HepG2 (cell line): ENCODE measurements around the gene ZNHIT6. TPM values are rescaled to one million over a fixed set of nuclear protein-coding genes. Genes with fewer than 3 reads are reported as not detected.

Source experiments
- ATAC-seq: fragments of 200-7000 bp; cut with Tn5 transposase; 3 replicates; pipeline ENCODE4 v1.9.1; 2020; ENCODE audit warnings: mild to moderate bottlenecking, moderate library complexity
- BruUV-seq: library from RNA; stranded (reverse); fragments of 400-500 nt; replicated peaks from 2 replicates; lab custom pipeline; 2021; lab: Mats Ljungman, UMichigan
- CTCF ChIA-PET: fragments of 300-600 bp; formaldehyde crosslinking; extraction: SDS; loops from one replicate; lab custom pipeline; 2021; ENCODE audit warnings: low total read pairs, inconsistent platforms, low intra/inter-chr PET ratio; lab: Yijun Ruan, JAX
- POLR2A ChIA-PET: fragments of 350-600 bp; sonication (Branson Sonifier 250); formaldehyde crosslinking; loops from one replicate; lab custom pipeline; 2020; ENCODE audit warnings: antibody characterized with exemption, inconsistent platforms; lab: Yijun Ruan, JAX
- DNase-seq: peaks from one replicate; pipeline ENCODE4 v3.0.0-alpha.2; 2015; ENCODE audit warnings: low spot score
- FAIRE-seq: peaks from 3 replicates; lab custom pipeline; 2011; peaks lifted over from hg19 to GRCh38; lab: Jason Lieb, UNC
- H2AFZ ChIP-seq: one replicate; pipeline ENCODE4 v1.6.1; 2011; ENCODE audit warnings: low read length, inconsistent platforms
- H3K27ac ChIP-seq: fragments of 300-600 bp; 3 replicates; pipeline ENCODE4 v1.8.0; 2011; ENCODE audit warnings: mixed run types, mild to moderate bottlenecking, mixed read lengths, low read length, inconsistent platforms; ENCODE audit not compliant: insufficient read depth; ENCODE audit errors: extremely low read length
- H3K27me3 ChIP-seq, 2 experiments: fragments of 200-600 bp in 1 of 2; 2 replicates in 1 of 2; 3 replicates in 1 of 2; pipeline versions ENCODE4 v1.6.0 to v1.8.0; 2011; ENCODE audit warnings: low read length in 2 of 2, mild to moderate bottlenecking in 2 of 2, moderate library complexity in 2 of 2, inconsistent platforms in 1 of 2; ENCODE audit not compliant: insufficient read depth in 2 of 2, control insufficient read depth in 1 of 2
- H3K36me3 ChIP-seq, 2 experiments: fragments of 200-600 bp in 1 of 2; replicated peaks in 1 of 2; 2 replicates in 1 of 2; 3 replicates in 1 of 2; pipeline versions ENCODE4 v1.5.1 to v1.8.0; 2011; ENCODE audit warnings: low read length in 2 of 2, inconsistent platforms in 1 of 2; ENCODE audit not compliant: insufficient read depth in 2 of 2, control insufficient read depth in 1 of 2
- H3K4me1 ChIP-seq: 2 replicates; pipeline ENCODE4 v1.5.1; 2012; ENCODE audit warnings: low read length, inconsistent platforms; ENCODE audit not compliant: insufficient read depth
- H3K4me2 ChIP-seq: 2 replicates; pipeline ENCODE4 v1.6.0; 2011; ENCODE audit warnings: low read depth, low read length, inconsistent platforms
- H3K4me3 ChIP-seq, 3 experiments: fragments of 200-600 bp in 1 of 3; sonication (generic), shearing (Covaris generic) in 1 of 3; replicated peaks in 1 of 3; 2 replicates each; pipeline ENCODE4 v1.5.1; 2011 to 2016; ENCODE audit warnings: low read length in 3 of 3, inconsistent platforms in 2 of 3, low read depth in 2 of 3, mild to moderate bottlenecking in 2 of 3, control low read depth in 1 of 3, mixed read lengths in 1 of 3; ENCODE audit not compliant: insufficient read depth in 1 of 3
- H3K79me2 ChIP-seq: one replicate; pipeline ENCODE4 v1.6.1; 2011; ENCODE audit warnings: low read length, inconsistent platforms; ENCODE audit not compliant: insufficient read depth
- H3K9ac ChIP-seq: 2 replicates; pipeline ENCODE4 v1.6.0; 2011; ENCODE audit warnings: mild to moderate bottlenecking, low read depth, low read length, inconsistent platforms; ENCODE audit not compliant: insufficient read depth
- H3K9me3 ChIP-seq: 2 replicates; pipeline ENCODE4 v1.5.1; 2012; ENCODE audit warnings: mild to moderate bottlenecking, low read length
- H4K20me1 ChIP-seq: 2 replicates; pipeline ENCODE4 v1.6.0; 2011; ENCODE audit warnings: inconsistent platforms, mild to moderate bottlenecking, low read length, moderate library complexity; ENCODE audit not compliant: insufficient read depth
- CREM ChIP-seq, 2 experiments: sonication (generic) in 1 of 2; formaldehyde crosslinking in 1 of 2; IDR thresholded peaks; 2 replicates each; pipeline versions ENCODE4 v1.4.0 to v1.6.1; 2016 to 2020; ENCODE audit warnings: antibody characterized with exemption in 1 of 2, mild to moderate bottlenecking in 1 of 2, missing genetic modification reagents in 1 of 2
- ELF1 ChIP-seq: sonication (generic); formaldehyde crosslinking; IDR thresholded peaks from 2 replicates; pipeline ENCODE4 v1.4.0; 2020; ENCODE audit warnings: missing genetic modification reagents
- ELF3 ChIP-seq: IDR thresholded peaks from 2 replicates; pipeline ENCODE4 v1.6.1; 2016; ENCODE audit warnings: missing genetic modification reagents, missing compliant biosample characterization
- ERF ChIP-seq: IDR thresholded peaks from 2 replicates; pipeline ENCODE4 v1.6.1; 2018; ENCODE audit warnings: missing biosample characterization, missing genetic modification reagents
- GABPA ChIP-seq, 2 experiments: IDR thresholded peaks; 2 replicates each; pipeline ENCODE4 v1.6.1; 2011 to 2016; ENCODE audit warnings: low read depth in 2 of 2, low read length in 1 of 2, missing biosample characterization in 1 of 2, missing genetic modification characterization in 1 of 2
- HNF4A ChIP-seq: sonication (generic); formaldehyde crosslinking; IDR thresholded peaks from 2 replicates; pipeline ENCODE4 v1.4.0; 2020; ENCODE audit warnings: missing genetic modification reagents
- KAT8 ChIP-seq: IDR thresholded peaks from 2 replicates; pipeline ENCODE4 v1.6.1; 2016; ENCODE audit warnings: missing genetic modification reagents, missing compliant biosample characterization
- KDM6A ChIP-seq: IDR thresholded peaks from 2 replicates; pipeline ENCODE4 v1.6.1; 2016; ENCODE audit warnings: low read depth
- POLR2A ChIP-seq, 2 experiments: IDR thresholded peaks; 2 replicates each; pipeline ENCODE4 v1.6.1; 2011; ENCODE audit warnings: low read depth in 2 of 2, low read length in 2 of 2, mild to moderate bottlenecking in 1 of 2, moderate library complexity in 1 of 2; ENCODE audit not compliant: insufficient read depth in 1 of 2
- RAD21 ChIP-seq: fragments of 450-650 bp; formaldehyde crosslinking; IDR thresholded peaks from 2 replicates; pipeline ENCODE4 v1.5.0; 2020; ENCODE audit warnings: mild to moderate bottlenecking
- RBFOX2 ChIP-seq: fragments of 200-400 bp; formaldehyde crosslinking; IDR thresholded peaks from 2 replicates; pipeline ENCODE4 v1.6.1; 2017; ENCODE audit warnings: low read depth, mild to moderate bottlenecking, low read length
- SAP130 ChIP-seq: IDR thresholded peaks from 2 replicates; pipeline ENCODE4 v1.6.1; 2016; ENCODE audit warnings: low read depth
- SIN3B ChIP-seq: fragments of 150-350 bp; IDR thresholded peaks from 2 replicates; pipeline ENCODE4 v1.6.1; 2014; ENCODE audit warnings: low read length
- SMC3 ChIP-seq: IDR thresholded peaks from 2 replicates; pipeline ENCODE4 v1.6.1; 2011; ENCODE audit warnings: low read length, improper control_type of control experiment
- SOX13 ChIP-seq, 3 experiments: fragments of 450-650 bp in 1 of 3; sonication (generic) in 1 of 3; formaldehyde crosslinking in 1 of 3; IDR thresholded peaks in 2 of 3; conservative IDR thresholded peaks in 1 of 3; 2 replicates each; pipeline versions ENCODE4 v1.5.0 to v1.6.1; 2016 to 2020; ENCODE audit warnings: antibody characterized with exemption in 1 of 3, mild to moderate bottlenecking in 1 of 3, missing compliant biosample characterization in 1 of 3, missing genetic modification reagents in 1 of 3, moderate library complexity in 1 of 3
- ZC3H13 ChIP-seq: sonication (generic); formaldehyde crosslinking; IDR thresholded peaks from 2 replicates; pipeline ENCODE4 v1.8.1; 2023; ENCODE audit warnings: mild to moderate bottlenecking, missing genetic modification reagents, moderate library complexity
- ZMAT3 ChIP-seq: sonication (generic); formaldehyde crosslinking; conservative IDR thresholded peaks from 2 replicates; pipeline ENCODE4 v1.7.0; 2021; ENCODE audit warnings: missing genetic modification reagents
- ZNF7 ChIP-seq: IDR thresholded peaks from 2 replicates; pipeline ENCODE4 v1.6.1; 2016; ENCODE audit warnings: missing biosample characterization, missing genetic modification reagents
- WGBS: methylation state at CpG from one replicate; pipeline ENCODE4 v1.1.6; 2017; ENCODE audit warnings: low lambda C conversion rate; 5-methylcytosine and 5-hydroxymethylcytosine counted together
- in situ Hi-C: cut with HindIII; loops from 2 replicates; pipeline ENCODE4 v1.10.0; 2017; ENCODE audit warnings: low pct_unique_long_range_greater_than_20kb; ENCODE audit not compliant: extremely low pct_ligation_motif_present
- intact Hi-C: fragments of 100-400 bp; cut with micrococcal nuclease; formaldehyde crosslinking; loops from one replicate; pipeline ENCODE4 v1.10.0; 2022; ENCODE audit not compliant: unreplicated experiment
- polyA plus RNA-seq, 8 experiments: library from polyadenylated mRNA; depleted of rRNA in 3 of 8; stranded (reverse) in 7 of 8; unstranded in 1 of 8; fragments of >200 nt; fragmentation: Illumina TruSeq in 4 of 8; extraction: Trizol in 4 of 8; gene quantifications; 2 replicates each; pipeline versions ENCODE4 v1.2.1 to v1.2.3, GENCODE V29; 2011 to 2016; ENCODE audit warnings: low read depth in 4 of 8, missing spikeins in 1 of 8, mixed read lengths in 1 of 8; ENCODE audit not compliant: insufficient read depth in 1 of 8
- total RNA-seq, 5 experiments: library from RNA; depleted of rRNA; stranded (reverse); fragments of >200 nt; fragmentation: Illumina TruSeq; extraction: Trizol; gene quantifications; 2 replicates each; pipeline ENCODE4 v1.2.3, GENCODE V29; 2016; ENCODE audit warnings: low read depth in 1 of 5
- TF ChIP-seq, protein P1 (sequence below): sonication (generic); formaldehyde crosslinking; IDR thresholded peaks from 2 replicates; pipeline ENCODE4 v1.5.0; 2020; ENCODE audit warnings: mild to moderate bottlenecking, missing genetic modification reagents, moderate library complexity
- TF ChIP-seq, protein P2 (sequence below): IDR thresholded peaks from 2 replicates; pipeline ENCODE4 v1.6.1; 2018; ENCODE audit warnings: missing genetic modification reagents, mild to moderate bottlenecking, missing compliant biosample characterization
- TF ChIP-seq, protein P3 (sequence below): sonication (generic); IDR thresholded peaks from 2 replicates; pipeline ENCODE4 v1.6.1; 2016; ENCODE audit warnings: low read depth, borderline replicate concordance

Gene ZNHIT6
- total and polyA plus RNA-seq, 2 of the 13 experiments (the other 11 are each of a cell fraction or from before 2014, with no cell fraction given), result 6.0 to 15.2 TPM

DNA sequence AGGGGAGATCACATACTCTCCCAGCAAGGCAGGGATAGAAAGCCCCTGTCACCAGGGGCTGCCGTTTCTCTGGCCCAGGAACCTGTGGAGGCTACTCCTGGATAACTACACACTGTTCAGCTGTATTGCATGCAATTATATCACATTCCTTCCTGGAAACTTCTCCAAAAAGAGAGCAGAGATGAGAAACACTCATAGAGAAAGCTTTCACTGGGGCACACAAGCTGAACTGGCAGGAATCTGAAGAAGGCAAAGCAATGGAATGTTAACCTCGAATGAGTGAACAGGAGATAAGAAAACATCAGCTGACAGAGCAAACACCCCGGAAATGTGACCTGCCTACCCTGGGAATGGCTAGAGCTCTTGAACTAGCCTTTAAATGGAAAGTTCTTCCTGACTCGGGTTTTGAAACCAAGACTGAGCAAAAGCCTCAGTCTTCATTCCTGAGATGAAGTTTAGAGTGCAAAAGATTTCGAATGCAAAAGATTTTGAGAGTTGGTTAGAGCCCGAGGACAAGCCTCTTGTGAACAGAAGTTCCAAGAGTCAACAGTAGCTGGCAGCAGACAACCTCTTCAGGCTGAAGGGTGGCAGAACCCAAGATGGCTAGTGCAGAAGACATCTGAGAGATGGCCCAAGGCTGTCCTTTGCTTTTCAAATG is 95.4 kb downstream of the ZNHIT6 start:
- BruUV-seq, result no TSS peak
- intact Hi-C loops, result loop anchor here (1.0 to 5.0 kb wide), 5 partner anchors 16 to 269 kb away; partner anchors contain the start of gene CCN1
- Histone ChIP-seq H3K9me3 (no peaks in the 10 kb centered on the region), H3K79me2 (no peaks in the 10 kb centered on the region), H4K20me1 (no peaks in the 10 kb centered on the region), H3K4me3 (peak overlapping the region; percentile 30 to 44 (median 30); a peak in 4 of 6 replicates), H3K36me3 (no peaks in the 10 kb centered on the region), H3K9ac (peak overlapping the region; percentile 30), H3K4me2 (peak overlapping the region; percentile 74), H2AFZ (peak overlapping the region; percentile 55), H3K27me3 (no peaks in the 10 kb centered on the region), H3K27ac (peak overlapping the region; percentile 51), H3K4me1 (peaks cover 23% of the 10 kb centered on the region)
- WGBS, result under 1% methylated on average over 6 of the region's 6 CpGs
- in situ Hi-C loops, result no loop called here
- CTCF ChIA-PET, result interaction anchor here (1.4 kb wide), 1 partner anchor 79 kb away, joined by 3 read pairs; no protein-coding TSS in a partner anchor
- FAIRE-seq (peak; percentile 72), ATAC-seq (peak; percentile 92), DNase-seq (peak; percentile 85)
- POLR2A ChIA-PET, result interaction anchor here (0.7 to 2.7 kb wide), 8 partner anchors 16 to 336 kb away, joined by 3 to 38 read pairs (median 8); partner anchors contain the start of genes BCL10, CCN1 and ZNHIT6
- TF ChIP-seq ZMAT3 (no peak), POLR2A (IDR thresholded peaks at IDR 0.05; ENCODE audit: insufficient read depth in 1 of 2, low read depth in 2 of 2, low read length in 2 of 2) (peak in 1 of 2 experiments; percentile 31; a peak in 1 of 4 replicates), ELF1 (CRISPR knock-in tag) (peak; percentile 55), SMC3 (peak; percentile 70), RBFOX2 (no peak), CREM (IDR thresholded peaks at IDR 0.05) (no peak), CREM (CRISPR knock-in tag; IDR thresholded peaks at IDR 0.05) (no peak), HNF4A (CRISPR knock-in tag) (0 out of 2 replicates have a peak, but pooled peaks have one; percentile 5), ZC3H13 (no peak), SOX13 (IDR thresholded peaks at IDR 0.05) (no peak), SOX13 (CRISPR knock-in tag; conservative IDR thresholded peaks at IDR 0.05 in 1 of 2, IDR thresholded peaks at IDR 0.05 in 1 of 2) (peak in 1 of 2 experiments; percentile 5; a peak in 1 of 4 replicates), GABPA (IDR thresholded peaks at IDR 0.05; ENCODE audit: low read depth, low read length) (no peak), GABPA (CRISPR knock-in tag; IDR thresholded peaks at IDR 0.05; ENCODE audit: low read depth) (0 out of 2 replicates have a peak, but pooled peaks have one; percentile 27), KDM6A (CRISPR knock-in tag) (0 out of 2 replicates have a peak, but pooled peaks have one; percentile 10), SIN3B (peak; percentile 20; the same call in 1 of the 2 replicates), KAT8 (CRISPR knock-in tag) (0 out of 2 replicates have a peak, but pooled peaks have one; percentile 22), RAD21 (CRISPR knock-in tag) (peak; percentile 66), ELF3 (CRISPR knock-in tag) (0 out of 2 replicates have a peak, but pooled peaks have one; percentile 26), ZNF7 (CRISPR knock-in tag) (peak; percentile 43; the same call in 1 of the 2 replicates), SAP130 (CRISPR knock-in tag) (peak; percentile 69), ERF (0 out of 2 replicates have a peak, but pooled peaks have one; percentile 8)
- TF ChIP-seq, protein P1, sequence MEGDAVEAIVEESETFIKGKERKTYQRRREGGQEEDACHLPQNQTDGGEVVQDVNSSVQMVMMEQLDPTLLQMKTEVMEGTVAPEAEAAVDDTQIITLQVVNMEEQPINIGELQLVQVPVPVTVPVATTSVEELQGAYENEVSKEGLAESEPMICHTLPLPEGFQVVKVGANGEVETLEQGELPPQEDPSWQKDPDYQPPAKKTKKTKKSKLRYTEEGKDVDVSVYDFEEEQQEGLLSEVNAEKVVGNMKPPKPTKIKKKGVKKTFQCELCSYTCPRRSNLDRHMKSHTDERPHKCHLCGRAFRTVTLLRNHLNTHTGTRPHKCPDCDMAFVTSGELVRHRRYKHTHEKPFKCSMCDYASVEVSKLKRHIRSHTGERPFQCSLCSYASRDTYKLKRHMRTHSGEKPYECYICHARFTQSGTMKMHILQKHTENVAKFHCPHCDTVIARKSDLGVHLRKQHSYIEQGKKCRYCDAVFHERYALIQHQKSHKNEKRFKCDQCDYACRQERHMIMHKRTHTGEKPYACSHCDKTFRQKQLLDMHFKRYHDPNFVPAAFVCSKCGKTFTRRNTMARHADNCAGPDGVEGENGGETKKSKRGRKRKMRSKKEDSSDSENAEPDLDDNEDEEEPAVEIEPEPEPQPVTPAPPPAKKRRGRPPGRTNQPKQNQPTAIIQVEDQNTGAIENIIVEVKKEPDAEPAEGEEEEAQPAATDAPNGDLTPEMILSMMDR (CRISPR knock-in tag), result peak; percentile 72
- TF ChIP-seq, protein P2, sequence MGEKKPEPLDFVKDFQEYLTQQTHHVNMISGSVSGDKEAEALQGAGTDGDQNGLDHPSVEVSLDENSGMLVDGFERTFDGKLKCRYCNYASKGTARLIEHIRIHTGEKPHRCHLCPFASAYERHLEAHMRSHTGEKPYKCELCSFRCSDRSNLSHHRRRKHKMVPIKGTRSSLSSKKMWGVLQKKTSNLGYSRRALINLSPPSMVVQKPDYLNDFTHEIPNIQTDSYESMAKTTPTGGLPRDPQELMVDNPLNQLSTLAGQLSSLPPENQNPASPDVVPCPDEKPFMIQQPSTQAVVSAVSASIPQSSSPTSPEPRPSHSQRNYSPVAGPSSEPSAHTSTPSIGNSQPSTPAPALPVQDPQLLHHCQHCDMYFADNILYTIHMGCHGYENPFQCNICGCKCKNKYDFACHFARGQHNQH (CRISPR knock-in tag), result 0 out of 2 replicates have a peak, but pooled peaks have one; percentile 22
- TF ChIP-seq, protein P3, sequence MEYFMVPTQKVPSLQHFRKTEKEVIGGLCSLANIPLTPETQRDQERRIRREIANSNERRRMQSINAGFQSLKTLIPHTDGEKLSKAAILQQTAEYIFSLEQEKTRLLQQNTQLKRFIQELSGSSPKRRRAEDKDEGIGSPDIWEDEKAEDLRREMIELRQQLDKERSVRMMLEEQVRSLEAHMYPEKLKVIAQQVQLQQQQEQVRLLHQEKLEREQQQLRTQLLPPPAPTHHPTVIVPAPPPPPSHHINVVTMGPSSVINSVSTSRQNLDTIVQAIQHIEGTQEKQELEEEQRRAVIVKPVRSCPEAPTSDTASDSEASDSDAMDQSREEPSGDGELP, result peak; percentile 89
